Measurements from ENCODE around the gene FARS2. TPM values are rescaled to one million over a fixed set of nuclear protein-coding genes. Genes with fewer than 3 reads are reported as not detected.
A peak's percentile ranks its signal among the peaks of the same experiment; 100 is the strongest.
"Not testable (repeated sequence)": the region's sequence is repeated elsewhere in the genome, so short reads cannot be mapped to it uniquely, and the experiment has no call there.

Gene FARS2
- total RNA-seq, 2 donors from 2014 or later = 8.2 to 29.0 TPM

- Mint-ChIP-seq H3K9me3 (peaks cover 0 to 7% of the 10 kb centered on the region in 2 donors), H3K27ac (no peak overlapping the region), H3K36me3 (peaks cover 0 to 5% of the 10 kb centered on the region in 2 donors)
- DNase-seq (ENCODE audit: low spot score in 2 of 2) (no peak), ATAC-seq (no peak)
Observed at GRCh38 chr6:5697508-5697907, 436.2 kb downstream of the FARS2 start.

- DNase-seq (ENCODE audit: low spot score in 2 of 2) (no peak), ATAC-seq (no peak)
- peaks cover 0 to 7% of the 10 kb centered on the region in 2 donors for H3K9me3 Mint-ChIP-seq
- H3K36me3 Mint-ChIP-seq = peaks cover 0 to 5% of the 10 kb centered on the region in 2 donors
- no peak overlapping the region for H3K27ac Mint-ChIP-seq
Observed at GRCh38 chr6:5698318-5698717, 437.0 kb downstream of the FARS2 start.

GRCh38 chr6:5699064-5699463 is 437.8 kb downstream of the FARS2 start:
- not testable (repeated sequence) for DNase-seq (ENCODE audit: low spot score in 2 of 2); H3K27ac Mint-ChIP-seq; H3K9me3 Mint-ChIP-seq; ATAC-seq; H3K36me3 Mint-ChIP-seq

GRCh38 chr6:5701174-5701573 is 439.9 kb downstream of the FARS2 start:
- Mint-ChIP-seq H3K9me3 (peaks cover 0 to 12% of the 10 kb centered on the region in 2 donors), H3K27ac (no peak overlapping the region), H3K36me3 (peaks cover 0 to 14% of the 10 kb centered on the region in 2 donors)
- ATAC-seq (no peak), DNase-seq (ENCODE audit: low spot score in 2 of 2) (no peak)

GRCh38 chr6:5704708-5705107 is 443.4 kb downstream of the FARS2 start:
- Mint-ChIP-seq H3K27ac (no peak overlapping the region), H3K36me3 (peaks cover 0 to 9% of the 10 kb centered on the region in 2 donors), H3K9me3 (peaks cover 0 to 5% of the 10 kb centered on the region in 2 donors)
- DNase-seq (ENCODE audit: low spot score in 2 of 2) (no peak), ATAC-seq (no peak)

GRCh38 chr6:5705252-5705651 is 443.9 kb downstream of the FARS2 start:
- ATAC-seq = no peak
- no peak overlapping the region for H3K27ac Mint-ChIP-seq
- H3K36me3 Mint-ChIP-seq = peaks cover 0 to 9% of the 10 kb centered on the region in 2 donors
- peaks cover 0 to 5% of the 10 kb centered on the region in 2 donors for H3K9me3 Mint-ChIP-seq
- no peak for DNase-seq (ENCODE audit: low spot score in 2 of 2)

GRCh38 chr6:5706124-5707033 is 445.1 kb downstream of the FARS2 start:
- peak overlapping the region in 1 of 2 donors; percentile 52 for H3K27ac Mint-ChIP-seq
- peaks cover 0 to 5% of the 10 kb centered on the region in 2 donors for H3K9me3 Mint-ChIP-seq
- ATAC-seq = peak; percentile 67 to 93
- DNase-seq (ENCODE audit: low spot score in 2 of 2) = peak in 1 of 2 donors; percentile 7
- peaks cover 0 to 9% of the 10 kb centered on the region in 2 donors for H3K36me3 Mint-ChIP-seq

GRCh38 chr6:5707281-5708045 is 446.1 kb downstream of the FARS2 start:
- Mint-ChIP-seq H3K27ac (peak overlapping the region in 1 of 2 donors; percentile 52), H3K36me3 (peaks cover 0 to 9% of the 10 kb centered on the region in 2 donors), H3K9me3 (peaks cover 0 to 5% of the 10 kb centered on the region in 2 donors)
- no peak for ATAC-seq
- DNase-seq (ENCODE audit: low spot score in 2 of 2) = no peak

- ATAC-seq (no peak), DNase-seq (ENCODE audit: low spot score in 2 of 2) (no peak)
- H3K27ac Mint-ChIP-seq = no peak overlapping the region
- H3K9me3 Mint-ChIP-seq = peaks cover 0 to 5% of the 10 kb centered on the region in 2 donors
- peaks cover 6% of the 10 kb centered on the region in 2 donors for H3K36me3 Mint-ChIP-seq
Observed at GRCh38 chr6:5710516-5710915, 449.2 kb downstream of the FARS2 start.

- Mint-ChIP-seq H3K36me3 (peaks cover 2 to 6% of the 10 kb centered on the region in 2 donors), H3K9me3 (peaks cover 2 to 3% of the 10 kb centered on the region in 2 donors), H3K27ac (no peak overlapping the region)
- no peak for DNase-seq (ENCODE audit: low spot score in 2 of 2)
- ATAC-seq = no peak
Observed at GRCh38 chr6:5710936-5711335, 449.6 kb downstream of the FARS2 start.

GRCh38 chr6:5712349-5713215 is 451.3 kb downstream of the FARS2 start:
- no peak for ATAC-seq
- Mint-ChIP-seq H3K36me3 (peaks cover 17 to 18% of the 10 kb centered on the region in 2 donors), H3K9me3 (peaks cover 14% of the 10 kb centered on the region in 2 donors), H3K27ac (no peak overlapping the region)
- no peak for DNase-seq (ENCODE audit: low spot score in 2 of 2)

GRCh38 chr6:5713519-5713918 is 452.2 kb downstream of the FARS2 start:
- ATAC-seq (no peak), DNase-seq (ENCODE audit: low spot score in 2 of 2) (no peak)
- Mint-ChIP-seq H3K36me3 (peaks cover 17 to 18% of the 10 kb centered on the region in 2 donors), H3K27ac (no peak overlapping the region), H3K9me3 (peaks cover 14% of the 10 kb centered on the region in 2 donors)

- Mint-ChIP-seq H3K27ac (peak overlapping the region in 1 of 2 donors; percentile 26), H3K9me3 (peaks cover 14% of the 10 kb centered on the region in 2 donors), H3K36me3 (peaks cover 18 to 21% of the 10 kb centered on the region in 2 donors)
- DNase-seq (ENCODE audit: low spot score in 2 of 2) = no peak
- no peak for ATAC-seq
Observed at GRCh38 chr6:5718231-5718947, 457.1 kb downstream of the FARS2 start.

- Mint-ChIP-seq H3K27ac (peak overlapping the region in 1 of 2 donors; percentile 73), H3K36me3 (no peaks in the 10 kb centered on the region), H3K9me3 (no peaks in the 10 kb centered on the region)
- DNase-seq (ENCODE audit: low spot score in 2 of 2) (no peak), ATAC-seq (peak in 1 of 2 donors; percentile 51)
Observed at GRCh38 chr6:5723841-5724691, 462.8 kb downstream of the FARS2 start.

- DNase-seq (ENCODE audit: low spot score in 2 of 2) = no peak
- no peak for ATAC-seq
- Mint-ChIP-seq H3K9me3 (no peaks in the 10 kb centered on the region), H3K27ac (peak overlapping the region in 1 of 2 donors; percentile 73), H3K36me3 (no peaks in the 10 kb centered on the region)
Observed at GRCh38 chr6:5724911-5725310, 463.6 kb downstream of the FARS2 start.

All from activated naive CD4-positive, alpha-beta T cell treated with anti-CD3 and anti-CD28 coated beads, Interleukin-2, amount 50 U/mL, for 72 hours (primary cell).